ENCODE measurements around the gene ADAMTSL4. TPM values are rescaled to one million over a fixed set of nuclear protein-coding genes. Genes with fewer than 3 reads are reported as not detected.

The ADAMTSL4 gene
- total RNA-seq, 3 donors from 2014 or later (not counting 1 experiment from before 2014, with no cell fraction given), result 1.7 to 2.9 (median 2.9) TPM

DNA sequence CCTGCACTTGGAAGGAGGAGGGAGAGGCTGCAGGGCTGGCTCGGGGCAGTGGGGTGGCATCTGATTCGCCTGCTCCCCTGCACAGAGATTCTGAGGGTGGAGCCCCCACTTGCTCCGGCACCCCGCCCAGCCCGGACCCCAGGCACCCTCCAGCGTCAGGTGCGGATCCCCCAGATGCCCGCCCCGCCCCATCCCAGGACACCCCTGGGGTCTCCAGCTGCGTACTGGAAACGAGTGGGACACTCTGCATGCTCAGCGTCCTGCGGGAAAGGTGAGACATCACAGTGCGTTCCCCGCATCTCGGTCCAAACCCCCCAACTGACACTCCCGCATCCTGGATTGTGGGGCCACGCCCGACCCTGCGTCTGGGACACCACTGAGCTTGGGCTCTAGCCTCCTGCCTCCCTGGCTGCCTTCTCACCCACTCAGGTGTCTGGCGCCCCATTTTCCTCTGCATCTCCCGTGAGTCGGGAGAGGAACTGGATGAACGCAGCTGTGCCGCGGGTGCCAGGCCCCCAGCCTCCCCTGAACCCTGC is 7.9 kb downstream of the ADAMTSL4 start:
- Mint-ChIP-seq H3K4me1 (peaks cover 21 to 43% of the 10 kb centered on the region in 2 donors), H3K27ac (no peak overlapping the region), H3K36me3 (no peaks in the 10 kb centered on the region), H3K4me3 (no peak overlapping the region), H3K9me3 (no peaks in the 10 kb centered on the region), H3K27me3 (ENCODE audit: low read depth in 2 of 2) (no peaks in the 10 kb centered on the region)
- Histone ChIP-seq H3K27me3 (ENCODE audit: control insufficient read depth, insufficient read depth, low read length) (no peaks in the 10 kb centered on the region), H3K4me1 (ENCODE audit: control insufficient read depth, insufficient read depth, low read length) (peaks cover 42% of the 10 kb centered on the region), H3K27ac (ENCODE audit: low read length) (no peak overlapping the region), H3K9me3 (ENCODE audit: control insufficient read depth, insufficient read depth, low read length) (no peaks in the 10 kb centered on the region), H3K36me3 (ENCODE audit: control insufficient read depth, insufficient read depth, low read length) (no peaks in the 10 kb centered on the region), H3K4me3 (ENCODE audit: low read length) (no peak overlapping the region)
- intact Hi-C loops (cut with micrococcal nuclease), result no loop called here
- WGBS (ENCODE audit: insufficient coverage), result 95% methylated on average over 26 of the region's 26 CpGs
- ATAC-seq (no peak), DNase-seq (no peak)
- TF ChIP-seq, protein P1, sequence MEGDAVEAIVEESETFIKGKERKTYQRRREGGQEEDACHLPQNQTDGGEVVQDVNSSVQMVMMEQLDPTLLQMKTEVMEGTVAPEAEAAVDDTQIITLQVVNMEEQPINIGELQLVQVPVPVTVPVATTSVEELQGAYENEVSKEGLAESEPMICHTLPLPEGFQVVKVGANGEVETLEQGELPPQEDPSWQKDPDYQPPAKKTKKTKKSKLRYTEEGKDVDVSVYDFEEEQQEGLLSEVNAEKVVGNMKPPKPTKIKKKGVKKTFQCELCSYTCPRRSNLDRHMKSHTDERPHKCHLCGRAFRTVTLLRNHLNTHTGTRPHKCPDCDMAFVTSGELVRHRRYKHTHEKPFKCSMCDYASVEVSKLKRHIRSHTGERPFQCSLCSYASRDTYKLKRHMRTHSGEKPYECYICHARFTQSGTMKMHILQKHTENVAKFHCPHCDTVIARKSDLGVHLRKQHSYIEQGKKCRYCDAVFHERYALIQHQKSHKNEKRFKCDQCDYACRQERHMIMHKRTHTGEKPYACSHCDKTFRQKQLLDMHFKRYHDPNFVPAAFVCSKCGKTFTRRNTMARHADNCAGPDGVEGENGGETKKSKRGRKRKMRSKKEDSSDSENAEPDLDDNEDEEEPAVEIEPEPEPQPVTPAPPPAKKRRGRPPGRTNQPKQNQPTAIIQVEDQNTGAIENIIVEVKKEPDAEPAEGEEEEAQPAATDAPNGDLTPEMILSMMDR (IDR thresholded peaks at IDR 0.05), result no peak

DNA sequence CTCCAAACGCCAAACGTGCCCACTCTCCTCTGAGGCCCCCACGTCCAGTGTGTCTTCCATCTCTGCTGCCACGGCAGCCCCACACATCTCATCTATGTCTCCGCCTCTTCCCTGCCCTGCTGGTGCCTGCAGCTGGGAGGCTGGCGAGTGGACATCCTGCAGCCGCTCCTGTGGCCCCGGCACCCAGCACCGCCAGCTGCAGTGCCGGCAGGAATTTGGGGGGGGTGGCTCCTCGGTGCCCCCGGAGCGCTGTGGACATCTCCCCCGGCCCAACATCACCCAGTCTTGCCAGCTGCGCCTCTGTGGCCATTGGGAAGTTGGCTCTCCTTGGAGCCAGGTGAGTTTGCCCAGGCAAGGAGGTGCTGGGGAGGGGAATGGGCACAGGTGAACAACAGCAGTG is 8.6 kb downstream of the ADAMTSL4 start:
- no peak overlapping the region for H3K4me3 Mint-ChIP-seq
- Histone ChIP-seq H3K27me3 (ENCODE audit: control insufficient read depth, insufficient read depth, low read length) (no peaks in the 10 kb centered on the region), H3K36me3 (ENCODE audit: control insufficient read depth, insufficient read depth, low read length) (no peaks in the 10 kb centered on the region), H3K4me3 (ENCODE audit: low read length) (no peak overlapping the region), H3K9me3 (ENCODE audit: control insufficient read depth, insufficient read depth, low read length) (no peaks in the 10 kb centered on the region), H3K27ac (ENCODE audit: low read length) (no peak overlapping the region), H3K4me1 (ENCODE audit: control insufficient read depth, insufficient read depth, low read length) (peaks cover 42% of the 10 kb centered on the region)
- no peak overlapping the region for H3K27ac Mint-ChIP-seq
- no peak for DNase-seq
- no peaks in the 10 kb centered on the region for H3K36me3 Mint-ChIP-seq
- ATAC-seq, result no peak
- intact Hi-C loops (cut with micrococcal nuclease), result no loop called here
- no peaks in the 10 kb centered on the region for H3K9me3 Mint-ChIP-seq
- H3K27me3 Mint-ChIP-seq (ENCODE audit: low read depth in 2 of 2), result no peaks in the 10 kb centered on the region
- TF ChIP-seq, protein P1 (IDR thresholded peaks at IDR 0.05), result no peak
- WGBS (ENCODE audit: insufficient coverage), result 96% methylated on average over 15 of the region's 15 CpGs
- H3K4me1 Mint-ChIP-seq, result peaks cover 27 to 43% of the 10 kb centered on the region in 2 donors

DNA sequence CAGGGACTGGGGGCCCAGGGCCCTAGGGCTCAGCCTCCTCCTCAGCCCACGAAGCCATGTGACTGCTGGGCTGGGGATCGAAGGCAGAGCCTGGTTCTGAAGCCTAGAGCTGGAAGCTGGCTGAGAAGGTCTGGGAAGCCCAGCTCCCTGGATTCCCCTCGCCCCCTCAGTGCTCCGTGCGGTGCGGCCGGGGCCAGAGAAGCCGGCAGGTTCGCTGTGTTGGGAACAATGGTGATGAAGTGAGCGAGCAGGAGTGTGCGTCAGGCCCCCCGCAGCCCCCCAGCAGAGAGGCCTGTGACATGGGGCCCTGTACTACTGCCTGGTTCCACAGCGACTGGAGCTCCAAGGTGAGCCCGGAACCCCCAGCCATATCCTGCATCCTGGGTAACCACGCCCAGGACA is 9.1 kb downstream of the ADAMTSL4 start:
- Histone ChIP-seq H3K4me3 (ENCODE audit: low read length) (no peak overlapping the region), H3K36me3 (ENCODE audit: control insufficient read depth, insufficient read depth, low read length) (no peaks in the 10 kb centered on the region), H3K4me1 (ENCODE audit: control insufficient read depth, insufficient read depth, low read length) (peaks cover 43% of the 10 kb centered on the region), H3K9me3 (ENCODE audit: control insufficient read depth, insufficient read depth, low read length) (no peaks in the 10 kb centered on the region), H3K27ac (ENCODE audit: low read length) (no peak overlapping the region), H3K27me3 (ENCODE audit: control insufficient read depth, insufficient read depth, low read length) (no peaks in the 10 kb centered on the region)
- Mint-ChIP-seq H3K9me3 (no peaks in the 10 kb centered on the region), H3K4me1 (peaks cover 32 to 43% of the 10 kb centered on the region in 2 donors), H3K4me3 (no peak overlapping the region), H3K36me3 (no peaks in the 10 kb centered on the region), H3K27me3 (ENCODE audit: low read depth in 2 of 2) (no peaks in the 10 kb centered on the region), H3K27ac (no peak overlapping the region)
- TF ChIP-seq, protein P1 (IDR thresholded peaks at IDR 0.05), result no peak
- 87% methylated on average over 15 of the region's 15 CpGs for WGBS (ENCODE audit: insufficient coverage)
- ATAC-seq (no peak), DNase-seq (no peak)
- intact Hi-C loops (cut with micrococcal nuclease), result no loop called here
